Stimulated activated CD4-positive, alpha-beta T cell treated with anti-CD3 and anti-CD28 coated beads, Interleukin-15, amount 100 ng/mL, for 24 hours (primary cell): ENCODE data around the gene UGGT2.
"Not testable (repeated sequence)": the region's sequence is repeated elsewhere in the genome, so short reads cannot be mapped to it uniquely, and the experiment has no call there.

Source experiments
- DNase-seq: peaks from one replicate; pipeline ENCODE4 v3.0.0-alpha.2; 2020

The UGGT2 gene

GRCh38 chr13:95793018-95793555, 260.1 kb downstream of the UGGT2 start:
- no peak for DNase-seq

GRCh38 chr13:95791084-95791722, 262.0 kb downstream of the UGGT2 start:
- DNase-seq: no peak

- not testable (repeated sequence) for DNase-seq
These were observed 263.9 kb downstream of the UGGT2 start for GRCh38 chr13:95789315-95789714.

GRCh38 chr13:95788100-95788463, 265.1 kb downstream of the UGGT2 start:
- no peak for DNase-seq

GRCh38 chr13:95787356-95788099, 265.7 kb downstream of the UGGT2 start:
- no peak for DNase-seq

GRCh38 chr13:95784900-95785290, 268.3 kb downstream of the UGGT2 start:
- no peak for DNase-seq

- DNase-seq: no peak
These were observed 268.9 kb downstream of the UGGT2 start for GRCh38 chr13:95784161-95784899.

- no peak for DNase-seq
These were observed 269.5 kb downstream of the UGGT2 start for GRCh38 chr13:95783747-95784146.

GRCh38 chr13:95781940-95782339, 271.3 kb downstream of the UGGT2 start:
- DNase-seq: not testable (repeated sequence)

GRCh38 chr13:95781016-95781415, 272.2 kb downstream of the UGGT2 start:
- DNase-seq: no peak

GRCh38 chr13:95779522-95779921, 273.7 kb downstream of the UGGT2 start:
- DNase-seq: no peak

- no peak for DNase-seq
These were observed 281.3 kb downstream of the UGGT2 start for GRCh38 chr13:95771905-95772304.

- DNase-seq: no peak
These were observed 289.6 kb downstream of the UGGT2 start for GRCh38 chr13:95763601-95764000.

GRCh38 chr13:95762626-95763025, 290.6 kb downstream of the UGGT2 start:
- not testable (repeated sequence) for DNase-seq

GRCh38 chr13:95756072-95756471, 297.1 kb downstream of the UGGT2 start:
- DNase-seq: no peak

- no peak for DNase-seq
These were observed 299.1 kb downstream of the UGGT2 start for GRCh38 chr13:95754069-95754468.

GRCh38 chr13:95752677-95753076, 300.5 kb downstream of the UGGT2 start:
- no peak for DNase-seq
